Esophagus squamous epithelium (tissue), 5 donors: ENCODE measurements around the gene TBC1D23. TPM values are rescaled to one million over a fixed set of nuclear protein-coding genes. Genes with fewer than 3 reads are reported as not detected.
"Not testable (repeated sequence)": the region's sequence is repeated elsewhere in the genome, so short reads cannot be mapped to it uniquely, and the experiment has no call there.

ENCODE experiments used
- DNase-seq: peaks from one replicate; lab custom pipeline; 2025; lab: John Stamatoyannopoulos, UW
- H3K27ac ChIP-seq, 4 donors: fragments of 200-600 bp; sonication (generic); one replicate each; pipeline ENCODE4 v1.5.1; 2016 to 2019; ENCODE audit warnings: mild to moderate bottlenecking in 1 of 4
- H3K27me3 ChIP-seq, 4 donors: fragments of 200-600 bp; sonication (generic); 1 replicate in 3 of 4; 2 replicates in 1 of 4; pipeline versions ENCODE4 v1.5.1 to v1.6.0; 2017 to 2021; ENCODE audit warnings: antibody characterized with exemption in 1 of 4
- H3K36me3 ChIP-seq, 3 donors: fragments of 200-600 bp; sonication (generic); one replicate each; pipeline ENCODE4 v1.5.1; 2016 to 2019
- H3K4me1 ChIP-seq, 3 donors: fragments of 200-600 bp; sonication (generic); one replicate each; pipeline ENCODE4 v1.5.1; 2017 to 2019
- H3K4me3 ChIP-seq, 4 donors: fragments of 200-600 bp; sonication (generic); 1 replicate in 3 of 4; 2 replicates in 1 of 4; pipeline ENCODE4 v1.5.1; 2016 to 2019; ENCODE audit warnings: mild to moderate bottlenecking in 2 of 4, moderate library complexity in 1 of 4
- H3K9me3 ChIP-seq, 3 donors: fragments of 200-600 bp; sonication (generic); one replicate each; pipeline ENCODE4 v1.5.1; 2016 to 2019
- POLR2A ChIP-seq, 4 donors: fragments of 450-650 bp; IDR thresholded peaks; one replicate each; pipeline ENCODE4 v1.6.1; 2017; ENCODE audit warnings: antibody characterized with exemption in 4 of 4, mild to moderate bottlenecking in 4 of 4, moderate library complexity in 3 of 4
- WGBS, 2 donors: methylation state at CpG; one replicate each; pipeline ENCODE4 v1.1.5; 2018; 5-methylcytosine and 5-hydroxymethylcytosine counted together
- intact Hi-C: fragments of 100-400 bp; cut with DNase I; formaldehyde crosslinking; loops from one replicate; pipeline ENCODE4 v1.15.0; 2022
- total RNA-seq, 4 donors: library from RNA; depleted of rRNA; stranded (reverse); fragments of >200 nt; gene quantifications; one replicate each; pipeline ENCODE4 v1.1.0, GENCODE V29; 2016
- TF ChIP-seq, protein P1 (sequence below), 6 experiments: fragments of 450-650 bp in 4 of 6; fragments of 200-600 bp in 2 of 6; sonication (generic) in 2 of 6; IDR thresholded peaks; one replicate each; pipeline ENCODE4 v1.5.1; 2016 to 2019; ENCODE audit warnings: antibody characterized with exemption in 6 of 6, mild to moderate bottlenecking in 4 of 6, moderate library complexity in 4 of 6
- donor health status: DM: yes; HTN: yes; CAD: no.

The TBC1D23 gene
- total RNA-seq, 4 donors from 2014 or later, result 16.3 to 40.0 (median 32.1) TPM

DNA sequence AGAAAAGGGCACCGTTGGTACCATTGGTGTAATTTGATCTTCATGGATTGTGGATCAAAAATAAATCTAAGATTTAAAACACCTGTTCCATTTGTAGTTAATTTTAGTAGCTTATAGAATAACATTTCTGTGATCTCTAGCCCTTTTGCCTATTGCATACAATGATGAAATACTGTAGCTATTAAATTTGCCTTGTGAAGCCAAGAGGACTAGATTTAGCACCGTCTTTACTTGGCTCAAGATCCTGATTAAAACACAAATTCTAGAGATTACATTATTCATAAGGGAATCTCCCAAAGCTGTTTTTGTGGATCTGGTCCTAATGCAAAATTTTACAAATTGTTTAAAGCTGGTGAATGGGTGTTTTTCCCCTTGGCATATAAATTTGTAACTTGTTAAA is 8.2 kb downstream of the TBC1D23 start:
- WGBS, 2 donors, result 23 to 24% methylated on average over 2 of the region's 2 CpGs
- peaks cover 4 to 61% (median 17%) of the 10 kb centered on the region in 3 donors for H3K4me1 ChIP-seq
- no peaks in the 10 kb centered on the region for H3K36me3 ChIP-seq
- TF ChIP-seq POLR2A (IDR thresholded peaks at IDR 0.05), result no peak
- TF ChIP-seq, protein P1, sequence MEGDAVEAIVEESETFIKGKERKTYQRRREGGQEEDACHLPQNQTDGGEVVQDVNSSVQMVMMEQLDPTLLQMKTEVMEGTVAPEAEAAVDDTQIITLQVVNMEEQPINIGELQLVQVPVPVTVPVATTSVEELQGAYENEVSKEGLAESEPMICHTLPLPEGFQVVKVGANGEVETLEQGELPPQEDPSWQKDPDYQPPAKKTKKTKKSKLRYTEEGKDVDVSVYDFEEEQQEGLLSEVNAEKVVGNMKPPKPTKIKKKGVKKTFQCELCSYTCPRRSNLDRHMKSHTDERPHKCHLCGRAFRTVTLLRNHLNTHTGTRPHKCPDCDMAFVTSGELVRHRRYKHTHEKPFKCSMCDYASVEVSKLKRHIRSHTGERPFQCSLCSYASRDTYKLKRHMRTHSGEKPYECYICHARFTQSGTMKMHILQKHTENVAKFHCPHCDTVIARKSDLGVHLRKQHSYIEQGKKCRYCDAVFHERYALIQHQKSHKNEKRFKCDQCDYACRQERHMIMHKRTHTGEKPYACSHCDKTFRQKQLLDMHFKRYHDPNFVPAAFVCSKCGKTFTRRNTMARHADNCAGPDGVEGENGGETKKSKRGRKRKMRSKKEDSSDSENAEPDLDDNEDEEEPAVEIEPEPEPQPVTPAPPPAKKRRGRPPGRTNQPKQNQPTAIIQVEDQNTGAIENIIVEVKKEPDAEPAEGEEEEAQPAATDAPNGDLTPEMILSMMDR (IDR thresholded peaks at IDR 0.05), result no peak
- H3K27me3 ChIP-seq, result no peaks in the 10 kb centered on the region
- no peak overlapping the region for H3K4me3 ChIP-seq
- no peaks in the 10 kb centered on the region for H3K9me3 ChIP-seq
- H3K27ac ChIP-seq, result no peak overlapping the region
- no peak for DNase-seq
- intact Hi-C loops, result no loop called here

DNA sequence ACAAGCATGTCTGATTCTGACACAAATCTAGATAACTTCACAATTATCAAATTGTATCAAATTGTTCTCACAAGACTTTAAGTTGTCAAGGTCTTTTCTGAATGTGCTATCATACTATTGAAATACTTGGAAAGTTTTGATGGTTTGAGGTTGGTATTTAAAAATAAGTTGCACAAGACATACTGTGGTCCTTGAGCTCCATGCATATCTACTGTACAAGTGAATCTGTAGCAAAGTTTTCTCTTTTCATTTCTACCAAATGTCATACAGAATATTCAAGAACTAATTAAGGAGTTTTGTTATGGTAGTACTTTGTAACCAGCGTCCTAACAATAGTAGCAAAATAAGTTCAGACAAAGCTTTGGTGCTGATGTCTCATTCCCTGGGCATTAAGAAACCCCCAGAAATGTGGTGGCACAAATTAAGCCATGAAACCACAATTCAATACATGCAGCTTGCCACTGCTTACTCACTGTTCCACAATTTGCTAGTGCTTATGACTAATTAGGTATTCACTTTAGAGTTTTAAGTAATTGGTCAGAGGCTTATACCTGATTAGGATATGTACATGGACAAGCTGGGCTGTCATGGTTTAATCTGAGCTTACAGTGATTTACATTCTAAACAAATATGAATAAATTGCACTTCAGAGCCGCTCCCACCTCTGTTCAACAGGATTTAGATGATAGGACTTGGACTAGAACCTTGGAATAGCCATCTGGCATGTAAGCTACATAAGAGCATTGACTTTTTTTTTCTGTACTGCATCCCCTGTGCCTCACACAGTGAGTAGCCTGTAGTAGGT is 8.8 kb downstream of the TBC1D23 start:
- DNase-seq, result no peak
- Histone ChIP-seq H3K27ac (peak overlapping the region in 2 of 4 donors; percentile 8 to 48), H3K4me1 (peaks cover 0 to 54% (median 17%) of the 10 kb centered on the region in 3 donors), H3K36me3 (no peaks in the 10 kb centered on the region), H3K27me3 (no peaks in the 10 kb centered on the region), H3K4me3 (no peak overlapping the region), H3K9me3 (no peaks in the 10 kb centered on the region)
- TF ChIP-seq POLR2A (IDR thresholded peaks at IDR 0.05), result no peak
- TF ChIP-seq, protein P1 (IDR thresholded peaks at IDR 0.05), result no peak
- 28 to 39% methylated on average over 2 of the region's 2 CpGs for WGBS, 2 donors
- intact Hi-C loops, result no loop called here

DNA sequence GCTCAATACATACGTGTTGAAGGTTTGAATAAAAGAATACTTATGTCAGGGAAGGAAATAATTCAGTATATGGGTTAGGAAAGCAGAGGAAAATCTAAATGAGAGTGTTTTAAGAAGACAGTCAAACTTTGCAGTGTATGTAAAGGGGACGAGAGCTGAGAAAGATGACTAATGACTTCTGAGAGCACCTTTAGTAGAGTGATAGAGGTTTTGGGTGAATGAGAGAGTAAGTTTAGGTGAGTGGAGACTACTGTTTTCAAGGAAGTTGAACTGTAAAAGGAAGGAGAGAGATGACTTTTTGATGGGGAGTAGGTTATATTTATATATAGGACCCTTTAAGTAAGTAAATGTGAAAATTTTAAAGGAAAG is 9.4 kb downstream of the TBC1D23 start:
- H3K27me3 ChIP-seq, result no peaks in the 10 kb centered on the region
- WGBS, 2 donors, result 43 to 51% methylated on average over 2 of the region's 2 CpGs
- no peaks in the 10 kb centered on the region for H3K36me3 ChIP-seq
- H3K9me3 ChIP-seq, result no peaks in the 10 kb centered on the region
- TF ChIP-seq, protein P1 (IDR thresholded peaks at IDR 0.05), result no peak
- TF ChIP-seq POLR2A (IDR thresholded peaks at IDR 0.05), result no peak
- H3K27ac ChIP-seq, result peak overlapping the region in 2 of 4 donors; percentile 8 to 48
- intact Hi-C loops, result no loop called here
- no peak overlapping the region for H3K4me3 ChIP-seq
- DNase-seq, result no peak
- H3K4me1 ChIP-seq, result peaks cover 0 to 49% (median 13%) of the 10 kb centered on the region in 3 donors

DNA sequence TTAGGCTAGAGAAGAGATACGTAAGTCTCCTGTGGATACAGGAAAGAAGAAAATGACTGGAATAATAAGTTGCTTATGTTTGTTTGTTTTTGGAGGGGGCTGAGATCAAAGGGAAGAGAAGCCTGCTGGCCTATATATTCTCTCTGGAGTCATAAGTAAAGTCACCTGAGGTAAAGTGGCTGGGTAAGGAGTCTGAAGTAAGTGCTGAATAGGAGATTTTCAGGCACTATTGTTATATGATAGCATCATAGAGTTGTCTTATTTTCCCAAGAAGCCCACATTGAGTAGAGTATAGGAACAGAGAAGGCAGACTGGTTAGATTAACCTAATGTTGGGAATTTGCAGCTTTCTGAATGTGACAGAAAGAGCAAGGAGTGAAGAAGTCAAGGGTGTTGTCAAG is 10.7 kb downstream of the TBC1D23 start:
- Histone ChIP-seq H3K27me3 (no peaks in the 10 kb centered on the region), H3K27ac (no peak overlapping the region), H3K9me3 (no peaks in the 10 kb centered on the region), H3K4me3 (no peak overlapping the region), H3K4me1 (peaks cover 0 to 41% (median 13%) of the 10 kb centered on the region in 3 donors), H3K36me3 (no peaks in the 10 kb centered on the region)
- WGBS, 2 donors, result 94 to 97% methylated on average over 1 of the region's 1 CpG
- DNase-seq, result no peak
- TF ChIP-seq POLR2A (IDR thresholded peaks at IDR 0.05), result no peak
- TF ChIP-seq, protein P1 (IDR thresholded peaks at IDR 0.05), result no peak
- intact Hi-C loops, result no loop called here

DNA sequence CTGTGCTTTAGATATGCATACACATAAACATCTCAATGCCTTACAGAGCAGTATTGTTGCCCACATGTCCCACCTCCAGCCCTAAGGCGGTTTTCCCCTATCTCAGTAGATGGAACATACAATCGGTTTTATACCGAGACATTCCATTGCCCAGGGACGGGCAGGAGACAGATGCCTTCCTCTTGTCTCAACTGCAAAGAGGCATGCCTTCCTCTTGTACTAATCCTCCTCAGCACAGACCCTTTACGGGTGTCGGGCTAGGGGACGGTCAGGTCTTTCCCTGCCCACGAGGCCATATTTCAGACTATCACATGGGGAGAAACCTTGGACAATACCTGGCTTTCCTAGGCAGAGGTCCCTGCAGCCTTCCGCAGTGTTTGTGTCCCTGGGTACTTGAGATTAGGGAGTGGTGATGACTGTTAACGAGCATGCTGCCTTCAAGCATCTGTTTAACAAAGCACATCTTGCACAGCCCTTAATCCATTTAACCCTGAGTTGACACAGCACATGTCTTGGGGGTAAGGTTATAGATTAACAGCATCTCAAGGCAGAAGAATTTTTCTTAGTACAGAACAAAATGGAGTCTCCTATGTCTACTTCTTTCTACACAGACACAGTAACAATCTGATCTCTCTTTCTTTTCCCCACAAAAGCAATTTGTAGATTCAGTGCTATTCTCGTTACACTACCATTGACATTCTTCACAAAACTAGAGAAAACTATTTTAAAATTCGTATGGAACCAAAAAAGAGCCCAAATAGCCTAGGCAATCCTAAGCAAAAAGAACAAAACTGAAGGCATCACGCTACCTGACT is 12.2 kb downstream of the TBC1D23 start:
- DNase-seq, H3K27ac ChIP-seq, H3K36me3 ChIP-seq, H3K9me3 ChIP-seq, intact Hi-C loops, H3K27me3 ChIP-seq, H3K4me3 ChIP-seq: not testable (repeated sequence)
- 80 to 81% methylated on average over 12 to 13 of the region's 13 CpGs for WGBS, 2 donors
- peaks cover 0 to 33% (median 13%) of the 10 kb centered on the region in 3 donors for H3K4me1 ChIP-seq
